NCI-H146 (cell line): Measurements from ENCODE around the gene PTPN6.

Experiments used
- DNase-seq: peaks from one replicate; lab custom pipeline; 2025; lab: John Stamatoyannopoulos, UW

Gene PTPN6

DNA sequence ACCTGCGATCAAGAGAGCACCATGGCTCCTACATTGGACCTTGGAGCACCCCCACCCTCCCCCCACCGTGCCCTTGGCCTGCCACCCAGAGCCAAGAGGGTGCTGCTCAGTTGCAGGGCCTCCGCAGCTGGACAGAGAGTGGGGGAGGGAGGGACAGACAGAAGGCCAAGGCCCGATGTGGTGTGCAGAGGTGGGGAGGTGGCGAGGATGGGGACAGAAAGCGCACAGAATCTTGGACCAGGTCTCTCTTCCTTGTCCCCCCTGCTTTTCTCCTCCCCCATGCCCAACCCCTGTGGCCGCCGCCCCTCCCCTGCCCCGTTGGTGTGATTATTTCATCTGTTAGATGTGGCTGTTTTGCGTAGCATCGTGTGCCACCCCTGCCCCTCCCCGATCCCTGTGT is 9.4 kb upstream of the PTPN6 start:
- no peak for DNase-seq

DNA sequence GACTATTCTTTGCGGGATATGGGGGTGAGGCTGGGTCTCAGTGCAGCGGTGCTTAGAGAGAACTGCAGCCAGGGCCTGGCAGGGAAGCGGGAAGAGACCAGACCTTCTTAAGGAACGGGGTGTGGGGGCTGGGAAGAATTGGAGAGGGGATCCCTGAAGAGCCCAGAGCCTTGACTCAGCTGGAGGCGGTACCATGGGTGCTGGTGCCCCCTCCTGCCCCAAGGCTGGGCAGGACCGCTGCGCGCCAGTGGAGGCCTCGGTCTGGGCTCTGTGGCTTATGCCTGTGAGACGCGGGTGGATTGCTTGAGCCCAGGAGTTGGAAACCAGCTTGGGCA is 8.9 kb upstream of the PTPN6 start:
- no peak for DNase-seq

DNA sequence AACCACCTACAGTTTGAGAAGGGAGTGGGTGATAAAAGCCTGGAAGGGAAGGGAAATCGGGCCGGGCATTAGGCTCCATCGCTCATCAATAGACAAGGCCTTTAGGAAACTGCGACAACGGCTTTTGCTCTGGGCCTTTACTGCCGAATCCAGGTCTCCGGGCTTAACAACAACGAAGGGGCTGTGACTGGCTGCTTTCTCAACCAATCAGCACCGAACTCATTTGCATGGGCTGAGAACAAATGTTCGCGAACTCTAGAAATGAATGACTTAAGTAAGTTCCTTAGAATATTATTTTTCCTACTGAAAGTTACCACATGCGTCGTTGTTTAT is 7.8 kb upstream of the PTPN6 start:
- DNase-seq: peak; percentile 98

DNA sequence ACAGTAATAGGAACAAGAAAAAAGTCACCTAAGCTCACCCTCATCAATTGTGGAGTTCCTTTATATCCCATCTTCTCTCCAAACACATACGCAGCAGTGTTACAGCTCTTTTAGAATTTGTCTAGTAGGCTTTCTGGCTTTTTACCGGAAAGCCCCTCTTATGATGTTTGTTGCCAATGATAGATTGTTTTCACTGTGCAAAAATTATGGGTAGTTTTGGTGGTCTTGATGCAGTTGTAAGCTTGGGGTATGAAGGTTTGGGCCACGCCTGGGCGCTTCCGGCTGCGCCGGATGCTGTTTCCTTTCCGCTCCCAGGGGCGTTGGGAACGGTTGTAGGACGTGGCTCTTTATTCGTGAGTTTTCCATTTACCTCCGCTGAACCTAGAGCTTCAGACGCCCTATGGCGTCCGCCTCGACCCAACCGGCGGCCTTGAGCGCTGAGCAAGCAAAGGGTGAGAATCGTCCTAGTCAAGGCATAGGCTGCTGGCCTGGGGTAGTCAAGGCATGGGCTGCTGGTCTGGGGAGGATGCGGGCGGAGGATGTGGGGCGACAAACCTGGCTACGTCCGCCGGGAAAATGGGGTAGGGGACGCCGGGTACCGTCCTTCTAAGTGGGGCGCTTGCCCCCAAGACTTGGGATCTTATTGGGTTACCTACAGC is 7.3 kb upstream of the PTPN6 start, which contains the start of the genes C12orf57 and RNU7-1:
Gene C12orf57 (plus strand): TSS at position 301 of the 659 bp plus-strand sequence. CDS start 100 bp downstream, at position 401.
Gene RNU7-1 (plus strand): TSS at position 95 of the 659 bp plus-strand sequence.
- DNase-seq: peak; percentile 99

DNA sequence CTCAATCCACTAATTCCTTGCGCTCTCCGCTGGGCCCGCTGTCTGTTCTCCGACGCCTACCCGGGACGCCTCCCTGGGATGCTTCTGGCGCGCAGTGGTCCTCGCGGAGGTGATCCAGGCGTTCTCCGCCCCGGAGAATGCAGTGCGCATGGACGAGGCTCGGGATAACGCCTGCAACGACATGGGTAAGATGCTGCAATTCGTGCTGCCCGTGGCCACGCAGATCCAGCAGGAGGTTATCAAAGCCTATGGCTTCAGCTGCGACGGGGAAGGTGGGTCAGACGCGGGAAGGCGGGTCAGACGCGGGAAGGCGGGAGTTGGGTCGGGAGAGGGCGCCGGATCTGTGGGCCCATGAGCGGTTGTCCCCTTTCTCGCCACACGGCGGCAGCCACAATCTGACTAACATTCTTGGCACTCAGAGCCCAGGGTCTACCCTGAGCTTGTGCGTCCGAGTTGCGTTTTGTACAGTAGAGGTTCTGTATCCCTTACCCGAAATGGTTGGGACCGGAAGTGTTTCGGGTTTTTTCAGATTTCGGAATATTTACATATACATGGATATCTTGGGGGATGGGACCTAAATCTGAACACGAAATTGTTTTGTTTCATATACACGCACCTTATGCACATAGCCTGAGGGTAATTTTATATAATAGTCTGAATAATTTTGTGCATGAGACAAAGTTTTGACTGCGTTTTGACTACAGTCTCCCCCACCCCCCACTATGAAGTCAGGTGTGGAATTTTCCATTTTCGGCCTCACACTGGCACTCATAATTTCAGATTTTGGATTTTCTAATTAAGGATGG is 6.6 kb upstream of the PTPN6 start:
- DNase-seq: peak; percentile 99

DNA sequence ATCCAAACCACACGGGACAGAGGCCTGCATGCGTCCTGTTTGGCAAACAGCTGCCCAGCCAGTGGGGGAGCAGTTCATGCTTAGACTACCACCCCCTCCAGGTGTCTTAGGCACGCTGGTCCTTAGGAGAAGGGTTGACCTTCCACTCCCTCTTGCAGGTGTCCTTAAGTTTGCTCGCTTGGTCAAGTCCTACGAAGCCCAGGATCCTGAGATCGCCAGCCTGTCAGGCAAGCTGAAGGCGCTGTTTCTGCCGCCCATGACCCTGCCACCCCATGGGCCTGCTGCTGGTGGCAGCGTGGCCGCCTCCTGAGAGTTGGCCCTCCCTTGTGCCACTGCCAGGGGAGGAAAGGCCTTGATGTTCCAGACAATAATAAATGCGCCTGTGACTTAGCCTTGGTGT is 5.5 kb upstream of the PTPN6 start:
- DNase-seq: no peak

DNA sequence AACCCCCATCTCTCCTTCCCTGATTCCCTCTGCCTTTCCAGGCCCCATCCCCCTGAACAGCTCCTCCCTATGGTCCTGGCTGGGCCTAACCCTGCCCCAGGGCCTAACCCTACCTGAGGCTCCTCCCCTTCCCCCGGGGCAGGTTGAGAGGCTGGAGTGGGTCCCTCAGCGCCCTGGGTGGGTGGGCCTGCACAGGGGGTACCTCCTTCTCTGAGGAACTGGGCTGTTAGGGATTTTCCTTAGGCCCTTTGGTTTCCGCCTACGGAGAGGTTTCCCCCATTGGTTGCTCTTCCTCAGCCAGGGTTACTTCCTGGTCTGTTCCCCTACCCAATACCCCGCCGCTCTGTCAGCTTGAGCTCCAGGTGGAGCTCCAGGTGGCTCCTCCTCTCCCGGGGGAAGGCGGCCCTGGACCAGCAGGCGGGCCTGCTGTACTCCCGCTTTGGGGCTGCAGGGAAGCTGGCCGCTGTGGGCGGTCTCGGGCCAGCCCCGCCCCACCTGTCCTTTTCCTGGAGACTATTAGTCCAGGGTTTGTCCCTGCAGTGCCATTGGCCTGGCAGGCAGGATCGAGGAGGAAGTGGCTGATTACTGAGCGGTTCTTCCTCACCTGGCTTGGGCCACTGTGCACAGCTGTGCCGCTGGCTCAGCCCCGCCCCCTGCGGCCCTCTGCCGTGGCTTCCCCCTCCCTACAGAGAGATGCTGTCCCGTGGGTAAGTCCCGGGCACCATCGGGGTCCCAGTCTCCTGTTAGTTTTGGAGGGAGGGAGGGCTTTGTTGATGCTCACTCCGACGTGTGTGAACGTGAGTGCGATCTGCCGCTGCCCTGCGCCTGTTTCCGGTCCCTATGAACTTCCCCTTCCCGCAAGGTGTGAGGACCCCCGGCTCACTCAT is 4.9 kb upstream of the PTPN6 start:
- DNase-seq: peak; percentile 100

DNA sequence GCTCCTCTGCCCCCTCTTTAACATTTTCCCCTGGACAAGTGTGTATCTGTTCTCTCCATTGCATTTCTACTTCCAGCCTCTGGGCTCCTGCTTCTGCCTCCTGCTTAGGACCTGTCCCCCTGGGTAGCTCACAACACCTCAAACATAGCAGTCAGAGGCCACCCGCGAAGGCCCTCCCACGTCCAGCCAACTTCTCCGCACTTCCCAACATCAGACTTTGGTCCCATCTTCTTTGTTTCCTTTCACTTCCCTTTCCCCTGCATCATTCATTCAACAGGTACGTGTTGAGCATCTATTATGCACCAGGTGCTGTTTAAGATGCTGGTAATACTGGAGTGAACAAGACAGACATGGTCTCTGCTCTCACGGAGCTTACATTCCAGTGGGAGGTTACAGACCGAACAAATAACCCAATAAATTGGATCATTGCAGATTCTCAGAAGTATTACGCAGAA is 4.2 kb upstream of the PTPN6 start:
- DNase-seq: no peak

DNA sequence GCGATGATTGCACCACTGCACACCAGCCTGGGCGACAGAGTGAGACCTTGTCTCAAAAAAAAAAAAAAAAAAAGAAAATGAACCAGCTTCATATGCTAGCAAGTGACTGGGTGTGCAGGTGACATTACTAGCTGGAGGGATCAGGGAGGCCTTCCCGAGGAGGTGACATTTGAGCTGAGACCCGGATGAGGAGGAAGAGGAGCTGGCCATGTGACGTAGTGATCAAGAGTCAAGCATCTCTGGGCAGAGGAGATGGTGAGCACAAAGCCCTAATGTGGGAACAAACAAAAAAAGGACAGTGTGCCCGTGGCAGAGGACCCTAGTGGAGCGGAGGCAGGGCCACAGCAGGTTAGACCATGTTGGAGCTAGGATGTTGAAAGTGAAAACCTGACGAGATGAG is 3.5 kb upstream of the PTPN6 start:
- DNase-seq: no peak

DNA sequence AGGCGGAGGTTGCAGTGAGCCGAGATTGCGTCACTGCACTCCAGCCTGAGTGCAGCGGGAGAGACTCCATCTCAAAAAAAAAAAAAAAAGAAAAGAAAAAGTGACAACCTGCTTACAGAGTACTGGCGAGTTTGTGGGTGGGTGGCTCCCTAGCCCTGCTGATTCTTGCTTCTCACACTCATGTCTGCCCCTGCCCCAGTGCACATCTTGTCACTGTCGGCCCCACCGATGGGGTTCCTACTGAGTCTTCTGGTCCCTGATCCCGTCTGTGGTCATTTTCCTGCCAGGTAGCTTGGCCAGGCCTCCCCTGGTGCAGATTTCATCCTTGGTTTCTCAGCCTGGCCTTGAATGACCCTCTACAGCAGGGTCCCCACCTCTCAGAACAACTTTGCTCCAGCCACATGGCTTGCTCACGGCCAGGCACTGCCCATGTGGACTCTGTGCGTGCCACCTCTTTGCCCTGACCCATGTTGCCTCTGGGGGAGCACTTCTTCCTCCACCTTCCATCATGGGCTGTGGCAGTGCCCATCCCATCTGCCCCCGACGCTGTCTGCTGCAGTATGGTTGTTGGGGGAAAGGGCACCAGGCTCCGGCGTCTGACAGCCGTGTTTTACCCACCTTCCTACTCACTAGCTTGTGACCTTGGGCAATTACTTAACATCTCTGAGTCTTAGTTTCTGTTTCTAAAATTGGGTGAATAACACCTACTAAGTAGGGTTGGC is 2.1 kb upstream of the PTPN6 start:
- DNase-seq: no peak

DNA sequence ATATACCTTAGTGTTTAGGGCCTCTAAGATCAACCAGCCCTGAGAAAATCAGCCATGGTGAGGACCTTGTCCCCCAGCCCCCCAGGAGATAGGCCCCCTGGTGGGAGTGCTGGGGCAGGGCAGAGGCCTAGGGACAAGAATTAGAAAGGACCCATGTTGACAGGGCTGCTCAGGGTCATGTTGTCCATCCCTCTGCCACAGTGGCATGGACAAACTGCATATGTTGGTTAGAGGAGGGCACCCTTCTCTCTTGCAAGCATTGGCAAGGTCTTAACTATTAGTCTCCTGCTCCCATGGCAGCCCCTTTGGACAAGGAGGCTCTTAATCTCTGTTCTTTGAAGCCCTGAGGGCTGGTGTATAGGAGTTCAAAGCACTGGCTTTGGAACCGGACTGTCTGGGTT is 755 bp upstream of the PTPN6 start:
- DNase-seq: no peak

DNA sequence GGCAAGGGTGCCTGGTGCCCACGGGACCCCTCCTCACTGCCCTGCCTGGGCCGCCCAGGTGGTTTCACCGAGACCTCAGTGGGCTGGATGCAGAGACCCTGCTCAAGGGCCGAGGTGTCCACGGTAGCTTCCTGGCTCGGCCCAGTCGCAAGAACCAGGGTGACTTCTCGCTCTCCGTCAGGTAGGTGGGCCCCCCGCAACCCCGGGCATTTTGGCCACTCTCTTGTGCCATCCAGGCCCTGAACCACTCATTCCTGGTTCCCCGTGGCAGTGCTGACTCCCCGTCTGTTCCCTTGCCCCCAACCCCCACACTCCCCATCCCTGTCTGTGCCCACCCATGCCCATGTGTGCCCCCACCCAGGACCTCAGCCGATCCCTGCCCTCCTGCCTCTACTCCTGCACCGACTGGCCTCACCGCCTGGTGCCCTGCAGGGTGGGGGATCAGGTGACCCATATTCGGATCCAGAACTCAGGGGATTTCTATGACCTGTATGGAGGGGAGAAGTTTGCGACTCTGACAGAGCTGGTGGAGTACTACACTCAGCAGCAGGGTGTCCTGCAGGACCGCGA is 480 bp downstream of the PTPN6 start:
- DNase-seq: no peak

DNA sequence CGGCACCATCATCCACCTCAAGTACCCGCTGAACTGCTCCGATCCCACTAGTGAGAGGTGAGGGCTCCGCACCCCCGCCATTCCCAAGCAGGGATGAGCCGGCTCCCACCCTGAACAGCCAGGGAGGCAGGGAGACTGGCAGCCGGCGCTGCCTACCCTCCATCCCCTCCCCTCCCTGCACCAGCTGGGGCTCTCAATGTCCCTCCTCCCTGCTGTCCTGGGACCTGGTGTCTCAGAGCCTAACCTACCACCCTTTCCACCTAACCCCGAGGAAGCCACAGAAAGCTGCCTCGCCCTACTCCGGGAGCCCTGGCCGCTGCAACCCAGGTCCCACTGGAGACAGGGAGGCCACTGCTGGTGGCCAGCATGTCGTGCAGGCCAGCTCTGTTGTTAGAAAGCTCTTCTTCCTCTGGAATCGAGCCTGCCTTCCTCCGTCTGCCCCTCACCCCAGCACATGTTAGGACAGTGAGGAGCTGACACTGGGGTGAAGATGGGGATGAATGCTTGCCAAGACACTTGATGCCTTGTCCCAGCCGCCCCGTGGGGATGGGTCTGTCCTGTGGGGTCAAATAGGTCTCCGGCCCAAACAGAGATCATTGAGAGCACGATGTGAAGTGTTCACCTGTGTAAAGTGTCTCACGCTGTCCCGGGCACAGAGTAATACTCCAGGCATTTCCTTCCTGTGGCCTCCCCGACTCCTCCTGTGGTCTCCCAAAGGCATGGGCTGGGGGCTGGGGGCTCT is 1.1 kb downstream of the PTPN6 start:
- no peak for DNase-seq

DNA sequence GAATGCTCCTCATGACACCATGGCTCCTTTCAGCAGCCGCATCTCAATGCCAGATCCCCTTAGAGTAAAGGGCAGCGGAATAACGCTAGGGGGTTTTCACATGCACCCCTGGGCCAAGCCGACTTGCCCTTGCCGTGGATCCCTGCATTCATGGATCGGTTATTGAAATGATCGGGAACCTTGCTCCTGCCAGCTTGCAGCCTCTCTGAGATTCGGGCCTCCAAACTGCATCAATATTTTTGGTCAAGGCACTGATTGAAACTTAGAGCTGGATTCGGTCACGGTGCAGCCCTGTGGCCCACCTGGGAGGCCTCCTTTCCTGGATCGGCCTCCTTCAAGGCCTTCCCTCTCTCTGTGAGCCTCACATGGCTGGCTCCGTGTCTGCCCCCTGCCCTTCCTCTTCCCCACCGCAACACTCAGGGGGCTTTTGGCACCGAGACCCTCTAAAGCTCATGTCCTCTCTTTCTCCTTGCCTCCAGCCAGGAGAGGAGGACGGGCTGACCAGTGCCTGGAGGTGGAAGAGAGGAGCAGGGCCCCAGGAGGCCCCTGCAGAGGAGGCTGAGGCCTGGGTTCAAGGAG is 1.8 kb downstream of the PTPN6 start:
- no peak for DNase-seq

DNA sequence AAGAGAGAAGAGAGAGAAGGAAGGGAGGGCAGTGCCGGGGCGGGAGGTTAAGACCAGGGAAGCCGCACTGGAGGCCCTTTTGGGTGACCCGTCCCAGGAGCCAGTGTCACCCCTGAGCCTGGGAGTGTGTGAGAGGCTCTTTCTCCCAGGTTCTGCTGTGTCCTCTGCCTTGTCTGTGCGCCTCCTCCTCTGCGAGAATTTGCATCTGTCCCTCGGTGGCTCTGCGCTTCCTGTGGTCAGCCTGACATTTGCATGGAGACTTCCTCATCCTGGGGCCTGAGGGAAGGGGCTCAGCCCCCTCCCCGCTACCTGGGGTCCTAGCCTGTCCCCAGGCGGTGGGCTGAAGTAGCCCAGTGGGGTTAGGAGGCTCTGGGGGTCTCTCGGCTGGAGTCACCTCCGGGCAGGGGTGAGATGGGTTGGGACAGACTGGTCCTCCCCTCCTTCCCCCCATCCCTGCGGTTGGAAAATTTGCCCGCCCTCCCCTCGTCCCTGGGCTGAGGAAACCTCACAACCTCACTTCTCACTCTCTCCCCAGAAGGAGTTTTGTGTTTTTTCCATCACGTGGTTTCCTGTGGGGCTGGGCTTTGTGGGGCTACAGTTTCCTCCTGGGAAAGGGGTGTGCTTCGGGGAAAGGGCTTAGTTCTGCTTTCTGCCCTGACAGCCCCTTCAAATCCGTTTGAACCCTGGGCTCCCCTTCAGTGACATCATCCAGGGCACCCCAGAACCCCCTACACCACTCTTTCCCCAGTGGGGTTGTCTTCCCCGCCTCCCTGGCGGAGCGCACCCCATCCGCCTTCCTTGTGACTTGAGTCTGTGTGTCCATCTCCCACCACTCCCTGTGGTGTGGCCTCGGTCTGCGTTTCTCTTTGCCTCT is 2.5 kb downstream of the PTPN6 start:
- DNase-seq: no peak

DNA sequence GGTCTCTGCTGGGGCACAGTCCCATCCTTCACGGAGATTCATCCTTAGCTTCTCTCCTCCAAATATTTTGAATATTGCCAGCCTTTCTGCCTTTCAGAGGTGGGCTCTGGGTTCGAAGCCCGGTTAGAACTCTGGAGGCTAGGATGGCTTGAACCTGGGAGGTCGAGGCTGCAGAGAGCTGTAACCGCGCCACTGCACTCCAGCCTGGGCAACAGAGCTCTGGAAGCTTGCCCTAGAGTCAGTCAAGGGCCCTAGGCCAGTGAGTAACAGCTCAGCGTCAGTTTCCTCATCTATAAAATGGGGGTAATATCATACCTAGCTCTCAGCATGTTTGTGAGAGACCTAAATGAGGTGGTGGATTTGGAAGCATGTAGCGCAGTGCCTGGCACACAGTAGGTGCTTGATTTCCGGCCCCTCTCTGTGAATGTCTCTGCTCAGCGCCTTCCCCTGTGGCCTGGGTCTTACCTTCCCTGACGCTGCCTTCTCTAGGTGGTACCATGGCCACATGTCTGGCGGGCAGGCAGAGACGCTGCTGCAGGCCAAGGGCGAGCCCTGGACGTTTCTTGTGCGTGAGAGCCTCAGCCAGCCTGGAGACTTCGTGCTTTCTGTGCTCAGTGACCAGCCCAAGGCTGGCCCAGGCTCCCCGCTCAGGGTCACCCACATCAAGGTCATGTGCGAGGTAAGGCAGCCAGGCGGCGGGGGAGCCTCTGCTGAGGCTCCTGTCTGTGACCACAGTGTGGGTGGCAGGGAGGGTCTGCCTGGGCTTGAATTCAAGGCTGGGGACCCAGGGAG is 3.4 kb downstream of the PTPN6 start:
- no peak for DNase-seq

DNA sequence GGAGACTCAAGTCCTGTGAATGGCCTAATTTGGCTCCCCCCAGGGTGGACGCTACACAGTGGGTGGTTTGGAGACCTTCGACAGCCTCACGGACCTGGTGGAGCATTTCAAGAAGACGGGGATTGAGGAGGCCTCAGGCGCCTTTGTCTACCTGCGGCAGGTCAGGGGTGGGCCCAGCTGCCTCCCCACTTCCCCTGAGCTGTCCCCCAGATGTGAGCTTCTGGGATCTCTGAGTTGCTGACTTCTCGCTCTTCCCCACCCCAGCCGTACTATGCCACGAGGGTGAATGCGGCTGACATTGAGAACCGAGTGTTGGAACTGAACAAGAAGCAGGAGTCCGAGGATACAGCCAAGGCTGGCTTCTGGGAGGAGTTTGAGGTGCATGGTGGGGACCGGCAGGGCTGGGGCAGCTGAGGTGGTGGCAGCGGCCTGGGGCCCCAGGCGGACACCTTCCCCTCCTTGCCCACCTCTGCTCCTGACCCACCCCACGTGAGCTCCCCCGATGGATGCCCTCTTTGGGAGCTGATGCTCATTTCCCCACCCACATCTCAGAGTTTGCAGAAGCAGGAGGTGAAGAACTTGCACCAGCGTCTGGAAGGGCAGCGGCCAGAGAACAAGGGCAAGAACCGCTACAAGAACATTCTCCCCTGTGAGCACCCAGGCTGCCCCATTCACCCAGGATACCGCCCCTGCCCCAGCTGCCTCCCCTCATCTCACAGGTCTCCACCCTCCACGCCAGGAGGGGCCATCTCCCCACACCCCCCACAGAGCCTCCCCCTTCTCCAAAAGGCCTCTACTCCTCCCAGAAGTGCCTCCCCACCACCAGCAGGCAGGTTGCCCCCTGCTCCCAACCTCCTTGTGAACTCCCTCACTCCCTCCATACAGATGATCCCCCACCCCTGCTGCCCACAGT is 4.2 kb downstream of the PTPN6 start:
- no peak for DNase-seq
